HUES48 (cell line): ENCODE results near the gene TCEA2.
A peak's percentile ranks its signal among the peaks of the same experiment; 100 is the strongest.

Source experiments
- H3K27ac ChIP-seq: one replicate; pipeline ENCODE4 v1.7.0; 2013; ENCODE audit warnings: low read depth, low read length, inconsistent platforms
- H3K27me3 ChIP-seq: 2 replicates; pipeline ENCODE4 v1.6.1; 2013; ENCODE audit warnings: mild to moderate bottlenecking, low read length; ENCODE audit not compliant: control insufficient read depth, insufficient read depth
- H3K36me3 ChIP-seq: 2 replicates; pipeline ENCODE4 v1.6.1; 2013; ENCODE audit warnings: low read length; ENCODE audit not compliant: control insufficient read depth, insufficient read depth
- H3K4me1 ChIP-seq: 2 replicates; pipeline ENCODE4 v1.6.1; 2013; ENCODE audit warnings: mild to moderate bottlenecking, low read length; ENCODE audit not compliant: control insufficient read depth, insufficient read depth
- H3K4me3 ChIP-seq: 2 replicates; pipeline ENCODE4 v1.5.1; 2013; ENCODE audit warnings: mild to moderate bottlenecking, low read depth, low read length
- H3K9ac ChIP-seq: 2 replicates; pipeline ENCODE4 v1.6.1; 2013; ENCODE audit warnings: mild to moderate bottlenecking, low read depth, low read length, moderate library complexity
- H3K9me3 ChIP-seq: 2 replicates; pipeline ENCODE4 v1.6.1; 2013; ENCODE audit warnings: low read length; ENCODE audit not compliant: control insufficient read depth, insufficient read depth

The TCEA2 gene

GRCh38 chr20:64102647-64103354, 39.8 kb downstream of the TCEA2 start:
- Histone ChIP-seq H3K27me3 (peaks cover 32% of the 10 kb centered on the region), H3K4me3 (peak overlapping the region; percentile 64), H3K27ac (no peak overlapping the region), H3K9ac (no peak overlapping the region), H3K4me1 (no peaks in the 10 kb centered on the region), H3K36me3 (no peaks in the 10 kb centered on the region), H3K9me3 (no peaks in the 10 kb centered on the region)

GRCh38 chr20:64103871-64104666, 41.1 kb downstream of the TCEA2 start:
- Histone ChIP-seq H3K9me3 (no peaks in the 10 kb centered on the region), H3K4me3 (no peak overlapping the region), H3K27ac (no peak overlapping the region), H3K36me3 (no peaks in the 10 kb centered on the region), H3K4me1 (no peaks in the 10 kb centered on the region), H3K9ac (no peak overlapping the region), H3K27me3 (peaks cover 32% of the 10 kb centered on the region)

- Histone ChIP-seq H3K9me3 (no peaks in the 10 kb centered on the region), H3K27me3 (peaks cover 32% of the 10 kb centered on the region), H3K4me1 (no peaks in the 10 kb centered on the region), H3K9ac (no peak overlapping the region), H3K4me3 (no peak overlapping the region), H3K27ac (no peak overlapping the region), H3K36me3 (no peaks in the 10 kb centered on the region)
These were observed 41.9 kb downstream of the TCEA2 start for GRCh38 chr20:64104667-64105451.

- no peak overlapping the region for H3K27ac ChIP-seq
- H3K27me3 ChIP-seq: peaks cover 22% of the 10 kb centered on the region
- H3K9me3 ChIP-seq: no peaks in the 10 kb centered on the region
- no peak overlapping the region for H3K4me3 ChIP-seq
- no peaks in the 10 kb centered on the region for H3K4me1 ChIP-seq
- H3K36me3 ChIP-seq: no peaks in the 10 kb centered on the region
- H3K9ac ChIP-seq: no peak overlapping the region
These were observed 42.9 kb downstream of the TCEA2 start for GRCh38 chr20:64105846-64106434.

GRCh38 chr20:64106435-64106961, 43.5 kb downstream of the TCEA2 start:
- peaks cover 16% of the 10 kb centered on the region for H3K27me3 ChIP-seq
- no peaks in the 10 kb centered on the region for H3K36me3 ChIP-seq
- no peak overlapping the region for H3K4me3 ChIP-seq
- no peaks in the 10 kb centered on the region for H3K4me1 ChIP-seq
- H3K9me3 ChIP-seq: no peaks in the 10 kb centered on the region
- H3K27ac ChIP-seq: no peak overlapping the region
- no peak overlapping the region for H3K9ac ChIP-seq

- Histone ChIP-seq H3K27ac (no peak within 1 kb of the TSS), H3K4me1 (no peaks in the 10 kb centered on the region), H3K27me3 (peaks cover 14% of the 10 kb centered on the region), H3K9ac (no peak within 1 kb of the TSS), H3K4me3 (no peak within 1 kb of the TSS), H3K36me3 (no peaks in the 10 kb centered on the region), H3K9me3 (no peaks in the 10 kb centered on the region)
These were observed 44.2 kb downstream of the TCEA2 start, which contains the start of gene NPBWR2 for GRCh38 chr20:64106981-64107735. Gene NPBWR2 (minus strand): TSS chr20:64107565. CDS start chr20:64106831, 734 bp downstream.

GRCh38 chr20:64107736-64108457, 44.9 kb downstream of the TCEA2 start:
- H3K36me3 ChIP-seq: no peaks in the 10 kb centered on the region
- peaks cover 10% of the 10 kb centered on the region for H3K27me3 ChIP-seq

GRCh38 chr20:64108731-64109681, 46.0 kb downstream of the TCEA2 start:
- no peaks in the 10 kb centered on the region for H3K9me3 ChIP-seq
- no peaks in the 10 kb centered on the region for H3K36me3 ChIP-seq
- H3K4me1 ChIP-seq: no peaks in the 10 kb centered on the region
- no peak overlapping the region for H3K4me3 ChIP-seq
- no peak overlapping the region for H3K9ac ChIP-seq
- no peaks in the 10 kb centered on the region for H3K27me3 ChIP-seq
- H3K27ac ChIP-seq: no peak overlapping the region

More at GRCh38 chr20:64107736-64108457, 44.9 kb downstream of the TCEA2 start:
- Histone ChIP-seq H3K9me3 (no peaks in the 10 kb centered on the region), H3K27ac (no peak overlapping the region), H3K4me1 (no peaks in the 10 kb centered on the region), H3K4me3 (no peak overlapping the region), H3K9ac (no peak overlapping the region)

- no peaks in the 10 kb centered on the region for H3K36me3 ChIP-seq
- no peaks in the 10 kb centered on the region for H3K27me3 ChIP-seq
- H3K4me1 ChIP-seq: no peaks in the 10 kb centered on the region
- no peak overlapping the region for H3K27ac ChIP-seq
- no peak overlapping the region for H3K9ac ChIP-seq
- no peak overlapping the region for H3K4me3 ChIP-seq
- H3K9me3 ChIP-seq: no peaks in the 10 kb centered on the region
These were observed 46.9 kb downstream of the TCEA2 start for GRCh38 chr20:64109831-64110391.
